HG02623 (cell line): Measurements from ENCODE around the gene MAMLD1.

Source experiments
- ATAC-seq: cut with Tn5 transposase; IDR thresholded peaks from one replicate; pipeline ENCODE4 v1.9.1; 2021; ENCODE audit warnings: moderate library complexity; ENCODE audit not compliant: unreplicated experiment

The MAMLD1 gene

GRCh38 chrX:150489359-150490015, 126.4 kb downstream of the MAMLD1 start:
- ATAC-seq, result no peak

- no peak for ATAC-seq
Observed at GRCh38 chrX:150495496-150495895, 132.4 kb downstream of the MAMLD1 start.

- no peak for ATAC-seq
Observed at GRCh38 chrX:150499240-150499639, 136.1 kb downstream of the MAMLD1 start.

- no peak for ATAC-seq
Observed at GRCh38 chrX:150502091-150502490, 139.0 kb downstream of the MAMLD1 start.

- no peak for ATAC-seq
Observed at GRCh38 chrX:150502979-150503897, 140.1 kb downstream of the MAMLD1 start.

- no peak for ATAC-seq
Observed at GRCh38 chrX:150503898-150504219, 140.7 kb downstream of the MAMLD1 start.

GRCh38 chrX:150504397-150505182, 141.5 kb downstream of the MAMLD1 start:
- ATAC-seq, result no peak

- no peak for ATAC-seq
Observed at GRCh38 chrX:150506020-150506419, 142.9 kb downstream of the MAMLD1 start.

- ATAC-seq, result no peak
Observed at GRCh38 chrX:150506486-150506885, 143.4 kb downstream of the MAMLD1 start.

- no peak for ATAC-seq
Observed at GRCh38 chrX:150507251-150507856, 144.2 kb downstream of the MAMLD1 start.

- no peak for ATAC-seq
Observed at GRCh38 chrX:150508018-150508417, 144.9 kb downstream of the MAMLD1 start.

GRCh38 chrX:150508451-150509367, 145.6 kb downstream of the MAMLD1 start:
- no peak for ATAC-seq

- ATAC-seq, result no peak
Observed at GRCh38 chrX:150509703-150510102, 146.6 kb downstream of the MAMLD1 start.

- no peak for ATAC-seq
Observed at GRCh38 chrX:150512461-150512901, 149.4 kb downstream of the MAMLD1 start.

GRCh38 chrX:150513544-150513943, 150.4 kb downstream of the MAMLD1 start:
- ATAC-seq, result no peak

- ATAC-seq, result no peak
Observed at GRCh38 chrX:150514462-150514861, 151.3 kb downstream of the MAMLD1 start.

GRCh38 chrX:150515801-150516200, 152.7 kb downstream of the MAMLD1 start:
- ATAC-seq, result no peak

GRCh38 chrX:150517303-150517910, 154.3 kb downstream of the MAMLD1 start:
- no peak for ATAC-seq

- no peak for ATAC-seq
Observed at GRCh38 chrX:150522494-150522893, 159.4 kb downstream of the MAMLD1 start.
